Fibroblast of villous mesenchyme (primary cell): ENCODE results near the gene OR52K1. TPM values are rescaled to one million over a fixed set of nuclear protein-coding genes. Genes with fewer than 3 reads are reported as not detected.

ENCODE experiments used
- DNase-seq: peaks from one replicate; pipeline ENCODE4 v3.0.0-alpha.2; 2010; ENCODE audit warnings: low read depth
- H3K4me3 ChIP-seq: 2 replicates; pipeline ENCODE4 v1.5.1; 2011; ENCODE audit warnings: low read depth, mild to moderate bottlenecking, low read length
- CTCF ChIP-seq: IDR thresholded peaks from 2 replicates; pipeline ENCODE4 v1.5.1; 2012; ENCODE audit warnings: low read depth, mild to moderate bottlenecking, low read length; ENCODE audit not compliant: insufficient read depth
- total RNA-seq: library from RNA; depleted of rRNA; stranded (reverse); fragments of >200 nt; gene quantifications from 2 replicates; pipeline ENCODE4 v1.2.3, GENCODE V29; 2012

Gene OR52K1
- total RNA-seq = not detected in 2 replicates

- TF ChIP-seq CTCF = no peak
- H3K4me3 ChIP-seq = no peak within 1 kb of the TSS
These were observed at the start of gene OR52K1 for GRCh38 chr11:4482445-4482844. OR52K1 (plus strand) TSS chr11:4482646; CDS start chr11:4488901, 6,255 bp downstream.

DNA sequence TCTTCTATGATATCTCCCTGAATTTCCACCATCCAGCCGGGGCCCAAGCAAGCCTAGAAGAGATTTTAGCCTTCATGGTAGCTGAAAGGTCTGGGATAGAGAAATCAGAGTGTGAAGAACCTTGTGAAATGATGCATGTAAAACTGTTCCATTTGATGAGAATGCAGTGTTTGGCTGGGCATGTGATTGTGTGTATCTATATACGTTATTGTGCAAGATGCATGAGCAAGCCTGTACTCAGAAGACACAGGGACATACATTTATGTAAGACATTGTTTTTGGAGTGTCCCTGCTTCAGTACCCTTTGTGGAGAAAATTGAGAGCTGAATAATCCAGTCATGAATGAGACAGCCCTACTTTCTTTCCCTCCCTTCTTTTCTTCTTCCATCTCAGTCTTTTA is 48.6 kb upstream of the OR52K1 start:
- H3K4me3 ChIP-seq = no peak overlapping the region
- no peak for TF ChIP-seq CTCF
- DNase-seq = no peak

More at GRCh38 chr11:4482445-4482844, at the start of gene OR52K1:
- DNase-seq = no peak

GRCh38 chr11:4436411-4436810 is 46.0 kb upstream of the OR52K1 start:
- no peak overlapping the region for H3K4me3 ChIP-seq
- TF ChIP-seq CTCF = no peak
- DNase-seq = no peak

- no peak for DNase-seq
- no peak overlapping the region for H3K4me3 ChIP-seq
- no peak for TF ChIP-seq CTCF
These were observed 40.9 kb upstream of the OR52K1 start for GRCh38 chr11:4441515-4441914.

GRCh38 chr11:4443232-4443891 is 39.1 kb upstream of the OR52K1 start:
- no peak overlapping the region for H3K4me3 ChIP-seq
- no peak for TF ChIP-seq CTCF
- no peak for DNase-seq

DNA sequence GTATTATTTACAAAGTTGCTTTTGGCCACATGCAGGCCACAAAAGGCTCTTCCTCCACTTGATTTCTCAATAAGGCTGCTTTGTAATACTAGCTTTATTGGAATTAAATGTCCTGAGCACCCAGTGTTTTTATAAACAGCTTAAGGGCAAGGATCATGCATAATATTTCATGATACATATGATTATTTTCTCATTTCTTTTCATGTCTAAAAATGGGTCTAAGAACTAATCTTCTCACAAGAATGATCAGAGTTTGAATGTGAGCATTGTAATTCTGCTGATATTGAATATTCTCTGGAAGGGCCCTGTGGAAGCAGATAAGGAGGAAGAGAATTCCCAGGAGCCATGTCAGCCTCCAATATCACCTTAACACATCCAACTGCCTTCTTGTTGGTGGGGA is 33.5 kb upstream of the OR52K1 start, which contains the start of gene OR52K2:
Gene OR52K2, plus strand, starts transcription at position 301 of the 400 bp plus-strand sequence. Its CDS starts 45 bp downstream, at position 346.
- TF ChIP-seq CTCF = no peak
- DNase-seq = no peak
- no peak within 1 kb of the TSS for H3K4me3 ChIP-seq

DNA sequence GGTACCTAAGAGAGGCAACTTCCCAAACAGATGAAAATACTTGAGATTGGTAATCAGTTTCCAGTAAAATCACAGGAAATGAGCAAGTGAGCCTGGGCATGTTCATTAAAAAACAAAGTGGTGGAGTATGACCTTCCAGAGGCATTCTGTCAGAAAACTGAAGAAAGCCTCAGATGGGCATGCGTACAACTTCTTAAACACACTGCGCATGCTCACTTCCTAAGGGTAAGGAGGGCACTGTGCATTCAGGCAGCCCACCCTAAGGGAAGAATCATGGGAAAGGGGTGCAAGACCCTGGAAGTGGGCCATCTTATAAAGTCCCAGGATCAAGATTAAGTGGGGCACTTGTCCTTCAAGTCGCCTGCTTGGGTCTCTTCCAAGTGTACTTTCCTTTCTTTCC is 29.3 kb upstream of the OR52K1 start:
- TF ChIP-seq CTCF = no peak
- DNase-seq = no peak

More for the DNA sequence above, 29.3 kb upstream of the OR52K1 start:
- no peak overlapping the region for H3K4me3 ChIP-seq
